Hepatocyte (in vitro differentiated cells): ENCODE results near the gene OBSL1.

Source experiments
- CTCF ChIP-seq: fragments of 200-600 bp; sonication (generic); IDR thresholded peaks from 2 replicates; pipeline ENCODE4 v1.5.1; 2016; ENCODE audit warnings: antibody characterized with exemption, mild to moderate bottlenecking; ENCODE audit not compliant: poor library complexity
- EZH2 ChIP-seq: fragments of 200-600 bp; sonication (generic); IDR thresholded peaks from 2 replicates; pipeline ENCODE4 v1.6.1; 2016; ENCODE audit warnings: antibody characterized with exemption, mild to moderate bottlenecking, borderline replicate concordance

GRCh38 chr2:219605607-219605954, 34.2 kb upstream of the OBSL1 start:
- TF ChIP-seq CTCF: no peak
- no peak for TF ChIP-seq EZH2
